Subcutaneous adipose tissue (tissue), 4 donors: ENCODE data around the gene FAM83D. TPM values are rescaled to one million over a fixed set of nuclear protein-coding genes. Genes with fewer than 3 reads are reported as not detected.

Experiments
- CTCF ChIP-seq: fragments of 450-650 bp; IDR thresholded peaks from one replicate; pipeline ENCODE4 v1.5.1; 2016; ENCODE audit warnings: low read depth, mild to moderate bottlenecking, control low read depth, antibody characterized with exemption, moderate library complexity
- total RNA-seq, 4 donors: library from RNA; depleted of rRNA; stranded (reverse); fragments of >200 nt; gene quantifications; one replicate each; pipeline ENCODE4 v1.1.0, GENCODE V29; 2016

The FAM83D gene
- total RNA-seq, 4 donors from 2014 or later, result 0.57 to 1.8 (median 1.1) TPM

- TF ChIP-seq CTCF, result no peak
These were observed 858 bp downstream of the FAM83D start for GRCh38 chr20:38926934-38927616.

GRCh38 chr20:38927902-38928578 is 1.8 kb downstream of the FAM83D start:
- no peak for TF ChIP-seq CTCF

GRCh38 chr20:38930242-38930569 is 4.0 kb downstream of the FAM83D start:
- no peak for TF ChIP-seq CTCF

- TF ChIP-seq CTCF, result no peak
These were observed 5.8 kb downstream of the FAM83D start for GRCh38 chr20:38931984-38932383.

GRCh38 chr20:38932457-38933120 is 6.4 kb downstream of the FAM83D start:
- no peak for TF ChIP-seq CTCF

- TF ChIP-seq CTCF, result no peak
These were observed 8.3 kb downstream of the FAM83D start for GRCh38 chr20:38934530-38934929.

- TF ChIP-seq CTCF, result no peak
These were observed 9.1 kb downstream of the FAM83D start for GRCh38 chr20:38935285-38935684.
